HepG2 (cell line): ENCODE data around the gene PFN1. TPM values are rescaled to one million over a fixed set of nuclear protein-coding genes. Genes with fewer than 3 reads are reported as not detected.

Source experiments
- GPN1 ChIP-seq: sonication (generic); formaldehyde crosslinking; IDR thresholded peaks from 2 replicates; pipeline ENCODE4 v1.5.1; 2020; ENCODE audit warnings: missing genetic modification reagents, borderline replicate concordance
- MIER2 ChIP-seq: IDR thresholded peaks from 2 replicates; pipeline ENCODE4 v1.6.1; 2016; ENCODE audit warnings: missing biosample characterization, missing genetic modification reagents
- NRL ChIP-seq: sonication (generic); formaldehyde crosslinking; IDR thresholded peaks from 2 replicates; pipeline ENCODE4 v1.5.0; 2020; ENCODE audit warnings: missing genetic modification reagents, mild to moderate bottlenecking, moderate library complexity, borderline replicate concordance
- YY1 ChIP-seq: IDR thresholded peaks from 2 replicates; pipeline ENCODE4 v1.6.1; 2011; ENCODE audit warnings: low read length, low read depth, moderate library complexity, mild to moderate bottlenecking; ENCODE audit not compliant: insufficient read depth, insufficient replicate concordance
- ZNF772 ChIP-seq: sonication (generic); formaldehyde crosslinking; IDR thresholded peaks from 2 replicates; pipeline ENCODE4 v1.5.0; 2020; ENCODE audit warnings: mild to moderate bottlenecking, missing genetic modification reagents
- polyA plus RNA-seq, 8 experiments: library from polyadenylated mRNA; depleted of rRNA in 3 of 8; stranded (reverse) in 7 of 8; unstranded in 1 of 8; fragments of >200 nt; fragmentation: Illumina TruSeq in 4 of 8; extraction: Trizol in 4 of 8; gene quantifications; 2 replicates each; pipeline versions ENCODE4 v1.2.1 to v1.2.3, GENCODE V29; 2011 to 2016; ENCODE audit warnings: low read depth in 4 of 8, missing spikeins in 1 of 8, mixed read lengths in 1 of 8; ENCODE audit not compliant: insufficient read depth in 1 of 8
- total RNA-seq, 5 experiments: library from RNA; depleted of rRNA; stranded (reverse); fragments of >200 nt; fragmentation: Illumina TruSeq; extraction: Trizol; gene quantifications; 2 replicates each; pipeline ENCODE4 v1.2.3, GENCODE V29; 2016; ENCODE audit warnings: low read depth in 1 of 5
- TF ChIP-seq, protein P1 (sequence below): sonication (generic); formaldehyde crosslinking; conservative IDR thresholded peaks from 2 replicates; pipeline ENCODE4 v1.5.0; 2020; ENCODE audit warnings: missing genetic modification reagents
- TF ChIP-seq, protein P2 (sequence below): sonication (generic); formaldehyde crosslinking; IDR thresholded peaks from 2 replicates; pipeline ENCODE4 v1.5.1; 2020; ENCODE audit warnings: mild to moderate bottlenecking, missing genetic modification reagents, moderate library complexity
- TF ChIP-seq, protein P3 (sequence below): fragments of 450-650 bp; IDR thresholded peaks from 2 replicates; pipeline ENCODE4 v1.6.1; 2017
- TF ChIP-seq, protein P4 (sequence below): sonication (generic); formaldehyde crosslinking; IDR thresholded peaks from 2 replicates; pipeline ENCODE4 v1.5.0; 2020; ENCODE audit warnings: mild to moderate bottlenecking, missing genetic modification reagents, borderline replicate concordance
- TF ChIP-seq, protein P5 (sequence below): sonication (generic); IDR thresholded peaks from 2 replicates; pipeline ENCODE4 v1.6.1; 2016; ENCODE audit warnings: low read depth, borderline replicate concordance
- TF ChIP-seq, protein P6 (sequence below): sonication (generic); formaldehyde crosslinking; conservative IDR thresholded peaks from 2 replicates; pipeline ENCODE4 v1.4.0; 2020; ENCODE audit warnings: missing genetic modification reagents

PFN1 gene
- total and polyA plus RNA-seq, 2 of the 13 experiments (the other 11 are each of a cell fraction or from before 2014, with no cell fraction given), result 494 to 613 TPM

DNA sequence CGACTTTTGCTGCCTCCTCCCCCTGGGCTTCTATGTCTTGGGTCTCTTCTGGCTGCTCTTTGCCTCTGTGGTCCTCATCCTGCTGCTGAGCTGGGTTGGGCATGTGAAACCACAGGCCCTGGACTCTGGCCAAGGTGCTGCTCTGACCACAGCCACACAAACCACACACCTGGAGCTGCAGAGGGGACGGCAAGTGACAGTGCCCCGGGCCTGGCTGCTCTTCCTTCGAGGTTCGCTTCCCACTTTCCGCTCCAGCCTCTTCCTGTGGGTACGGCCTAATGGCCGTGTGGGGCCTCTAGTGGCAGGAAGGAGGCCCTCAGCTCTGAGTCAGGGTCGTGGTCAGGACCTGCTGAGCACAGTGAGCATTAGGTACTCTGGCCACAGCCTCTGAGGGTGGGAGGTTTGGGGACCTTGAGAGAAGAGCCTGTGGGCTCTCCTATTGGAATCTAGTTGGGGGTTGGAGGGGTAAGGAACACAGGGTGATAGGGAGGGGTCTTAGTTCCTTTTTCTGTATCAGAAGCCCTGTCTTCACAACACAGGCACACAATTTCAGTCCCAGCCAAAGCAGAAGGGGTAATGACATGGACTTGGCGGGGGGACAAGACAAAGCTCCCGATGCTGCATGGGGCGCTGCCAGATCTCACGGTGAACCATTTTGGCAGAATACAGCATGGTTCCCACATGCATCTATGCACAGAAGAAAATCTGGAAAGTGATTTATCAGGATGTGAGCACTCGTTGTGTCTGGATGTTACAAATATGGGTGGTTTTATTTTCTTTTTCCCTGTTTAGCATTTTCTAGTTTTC is 14.0 kb downstream of the PFN1 start (continued):
- TF ChIP-seq NRL (CRISPR knock-in tag) (no peak), YY1 (peak; percentile 54), MIER2 (CRISPR knock-in tag) (peak; percentile 43), ZNF772 (CRISPR knock-in tag) (no peak), GPN1 (CRISPR knock-in tag) (no peak)
- TF ChIP-seq, protein P1, sequence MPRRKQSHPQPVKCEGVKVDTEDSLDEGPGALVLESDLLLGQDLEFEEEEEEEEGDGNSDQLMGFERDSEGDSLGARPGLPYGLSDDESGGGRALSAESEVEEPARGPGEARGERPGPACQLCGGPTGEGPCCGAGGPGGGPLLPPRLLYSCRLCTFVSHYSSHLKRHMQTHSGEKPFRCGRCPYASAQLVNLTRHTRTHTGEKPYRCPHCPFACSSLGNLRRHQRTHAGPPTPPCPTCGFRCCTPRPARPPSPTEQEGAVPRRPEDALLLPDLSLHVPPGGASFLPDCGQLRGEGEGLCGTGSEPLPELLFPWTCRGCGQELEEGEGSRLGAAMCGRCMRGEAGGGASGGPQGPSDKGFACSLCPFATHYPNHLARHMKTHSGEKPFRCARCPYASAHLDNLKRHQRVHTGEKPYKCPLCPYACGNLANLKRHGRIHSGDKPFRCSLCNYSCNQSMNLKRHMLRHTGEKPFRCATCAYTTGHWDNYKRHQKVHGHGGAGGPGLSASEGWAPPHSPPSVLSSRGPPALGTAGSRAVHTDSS, result no peak
- TF ChIP-seq, protein P2, sequence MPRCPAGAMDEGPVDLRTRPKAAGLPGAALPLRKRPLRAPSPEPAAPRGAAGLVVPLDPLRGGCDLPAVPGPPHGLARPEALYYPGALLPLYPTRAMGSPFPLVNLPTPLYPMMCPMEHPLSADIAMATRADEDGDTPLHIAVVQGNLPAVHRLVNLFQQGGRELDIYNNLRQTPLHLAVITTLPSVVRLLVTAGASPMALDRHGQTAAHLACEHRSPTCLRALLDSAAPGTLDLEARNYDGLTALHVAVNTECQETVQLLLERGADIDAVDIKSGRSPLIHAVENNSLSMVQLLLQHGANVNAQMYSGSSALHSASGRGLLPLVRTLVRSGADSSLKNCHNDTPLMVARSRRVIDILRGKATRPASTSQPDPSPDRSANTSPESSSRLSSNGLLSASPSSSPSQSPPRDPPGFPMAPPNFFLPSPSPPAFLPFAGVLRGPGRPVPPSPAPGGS, result no peak
- TF ChIP-seq, protein P3, sequence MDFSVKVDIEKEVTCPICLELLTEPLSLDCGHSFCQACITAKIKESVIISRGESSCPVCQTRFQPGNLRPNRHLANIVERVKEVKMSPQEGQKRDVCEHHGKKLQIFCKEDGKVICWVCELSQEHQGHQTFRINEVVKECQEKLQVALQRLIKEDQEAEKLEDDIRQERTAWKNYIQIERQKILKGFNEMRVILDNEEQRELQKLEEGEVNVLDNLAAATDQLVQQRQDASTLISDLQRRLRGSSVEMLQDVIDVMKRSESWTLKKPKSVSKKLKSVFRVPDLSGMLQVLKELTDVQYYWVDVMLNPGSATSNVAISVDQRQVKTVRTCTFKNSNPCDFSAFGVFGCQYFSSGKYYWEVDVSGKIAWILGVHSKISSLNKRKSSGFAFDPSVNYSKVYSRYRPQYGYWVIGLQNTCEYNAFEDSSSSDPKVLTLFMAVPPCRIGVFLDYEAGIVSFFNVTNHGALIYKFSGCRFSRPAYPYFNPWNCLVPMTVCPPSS, result no peak
- TF ChIP-seq, protein P4, sequence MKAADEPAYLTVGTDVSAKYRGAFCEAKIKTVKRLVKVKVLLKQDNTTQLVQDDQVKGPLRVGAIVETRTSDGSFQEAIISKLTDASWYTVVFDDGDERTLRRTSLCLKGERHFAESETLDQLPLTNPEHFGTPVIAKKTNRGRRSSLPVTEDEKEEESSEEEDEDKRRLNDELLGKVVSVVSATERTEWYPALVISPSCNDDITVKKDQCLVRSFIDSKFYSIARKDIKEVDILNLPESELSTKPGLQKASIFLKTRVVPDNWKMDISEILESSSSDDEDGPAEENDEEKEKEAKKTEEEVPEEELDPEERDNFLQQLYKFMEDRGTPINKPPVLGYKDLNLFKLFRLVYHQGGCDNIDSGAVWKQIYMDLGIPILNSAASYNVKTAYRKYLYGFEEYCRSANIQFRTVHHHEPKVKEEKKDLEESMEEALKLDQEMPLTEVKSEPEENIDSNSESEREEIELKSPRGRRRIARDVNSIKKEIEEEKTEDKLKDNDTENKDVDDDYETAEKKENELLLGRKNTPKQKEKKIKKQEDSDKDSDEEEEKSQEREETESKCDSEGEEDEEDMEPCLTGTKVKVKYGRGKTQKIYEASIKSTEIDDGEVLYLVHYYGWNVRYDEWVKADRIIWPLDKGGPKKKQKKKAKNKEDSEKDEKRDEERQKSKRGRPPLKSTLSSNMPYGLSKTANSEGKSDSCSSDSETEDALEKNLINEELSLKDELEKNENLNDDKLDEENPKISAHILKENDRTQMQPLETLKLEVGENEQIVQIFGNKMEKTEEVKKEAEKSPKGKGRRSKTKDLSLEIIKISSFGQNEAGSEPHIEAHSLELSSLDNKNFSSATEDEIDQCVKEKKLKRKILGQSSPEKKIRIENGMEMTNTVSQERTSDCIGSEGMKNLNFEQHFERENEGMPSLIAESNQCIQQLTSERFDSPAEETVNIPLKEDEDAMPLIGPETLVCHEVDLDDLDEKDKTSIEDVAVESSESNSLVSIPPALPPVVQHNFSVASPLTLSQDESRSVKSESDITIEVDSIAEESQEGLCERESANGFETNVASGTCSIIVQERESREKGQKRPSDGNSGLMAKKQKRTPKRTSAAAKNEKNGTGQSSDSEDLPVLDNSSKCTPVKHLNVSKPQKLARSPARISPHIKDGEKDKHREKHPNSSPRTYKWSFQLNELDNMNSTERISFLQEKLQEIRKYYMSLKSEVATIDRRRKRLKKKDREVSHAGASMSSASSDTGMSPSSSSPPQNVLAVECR, result no peak
- TF ChIP-seq, protein P5, sequence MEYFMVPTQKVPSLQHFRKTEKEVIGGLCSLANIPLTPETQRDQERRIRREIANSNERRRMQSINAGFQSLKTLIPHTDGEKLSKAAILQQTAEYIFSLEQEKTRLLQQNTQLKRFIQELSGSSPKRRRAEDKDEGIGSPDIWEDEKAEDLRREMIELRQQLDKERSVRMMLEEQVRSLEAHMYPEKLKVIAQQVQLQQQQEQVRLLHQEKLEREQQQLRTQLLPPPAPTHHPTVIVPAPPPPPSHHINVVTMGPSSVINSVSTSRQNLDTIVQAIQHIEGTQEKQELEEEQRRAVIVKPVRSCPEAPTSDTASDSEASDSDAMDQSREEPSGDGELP, result no peak
- TF ChIP-seq, protein P6, sequence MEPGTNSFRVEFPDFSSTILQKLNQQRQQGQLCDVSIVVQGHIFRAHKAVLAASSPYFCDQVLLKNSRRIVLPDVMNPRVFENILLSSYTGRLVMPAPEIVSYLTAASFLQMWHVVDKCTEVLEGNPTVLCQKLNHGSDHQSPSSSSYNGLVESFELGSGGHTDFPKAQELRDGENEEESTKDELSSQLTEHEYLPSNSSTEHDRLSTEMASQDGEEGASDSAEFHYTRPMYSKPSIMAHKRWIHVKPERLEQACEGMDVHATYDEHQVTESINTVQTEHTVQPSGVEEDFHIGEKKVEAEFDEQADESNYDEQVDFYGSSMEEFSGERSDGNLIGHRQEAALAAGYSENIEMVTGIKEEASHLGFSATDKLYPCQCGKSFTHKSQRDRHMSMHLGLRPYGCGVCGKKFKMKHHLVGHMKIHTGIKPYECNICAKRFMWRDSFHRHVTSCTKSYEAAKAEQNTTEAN, result no peak
